HL-60 (cell line): Measurements from ENCODE around the gene LY6G5B.

Experiments used
- DNase-seq, 2 experiments: peaks; one replicate each; pipeline ENCODE4 v3.0.0-alpha.2; 2010 to 2020; ENCODE audit warnings: low read depth in 1 of 2, low spot score in 1 of 2
- H3K27ac ChIP-seq: fragments of 250-450 bp; sonication (Bioruptor Pico); replicated peaks from 2 replicates; pipeline ENCODE4 v1.5.1; 2020; ENCODE audit warnings: mild to moderate bottlenecking, moderate library complexity
- H3K27me3 ChIP-seq: fragments of 250-450 bp; sonication (Bioruptor Pico); 2 replicates; pipeline ENCODE4 v1.5.1; 2021; ENCODE audit warnings: mild to moderate bottlenecking, moderate library complexity; ENCODE audit not compliant: insufficient read depth, poor library complexity, severe bottlenecking
- H3K4me3 ChIP-seq: replicated peaks from 2 replicates; pipeline ENCODE4 v1.5.1; 2011; ENCODE audit warnings: mild to moderate bottlenecking, control low read depth, low read length; ENCODE audit not compliant: insufficient read depth
- CTCF ChIP-seq: IDR thresholded peaks from one replicate; pipeline ENCODE4 v1.5.1; 2011; ENCODE audit warnings: low read length, control low read depth, inconsistent platforms; ENCODE audit not compliant: insufficient read depth
- GABPA ChIP-seq: IDR thresholded peaks from 2 replicates; pipeline ENCODE4 v1.6.1; 2012; ENCODE audit warnings: low read depth
- POLR2AphosphoS5 ChIP-seq: IDR thresholded peaks from 2 replicates; pipeline ENCODE4 v1.6.1; 2012; ENCODE audit warnings: low read depth
- REST ChIP-seq: IDR thresholded peaks from 2 replicates; pipeline ENCODE4 v1.6.1; 2012; ENCODE audit warnings: low read depth; ENCODE audit not compliant: insufficient replicate concordance
- SPI1 ChIP-seq: IDR thresholded peaks from 2 replicates; pipeline ENCODE4 v1.6.1; 2012; ENCODE audit warnings: low read depth, mild to moderate bottlenecking, borderline replicate concordance

The LY6G5B gene

GRCh38 chr6:31663126-31663960 is 6.4 kb upstream of the LY6G5B start:
- DNase-seq: no peak

GRCh38 chr6:31663961-31664789 is 5.6 kb upstream of the LY6G5B start:
- TF ChIP-seq GABPA (no peak), REST (no peak), POLR2AphosphoS5 (no peak), SPI1 (no peak), CTCF (no peak)
- no peaks in the 10 kb centered on the region for H3K27me3 ChIP-seq
- DNase-seq: no peak
- H3K4me3 ChIP-seq: peak overlapping the region; percentile 85
- peak overlapping the region; percentile 100 for H3K27ac ChIP-seq

More at GRCh38 chr6:31663126-31663960, 6.4 kb upstream of the LY6G5B start:
- H3K27me3 ChIP-seq: no peaks in the 10 kb centered on the region
- TF ChIP-seq GABPA (no peak), POLR2AphosphoS5 (no peak), SPI1 (no peak), REST (no peak), CTCF (no peak)
- no peak overlapping the region; the same call in 1 of the 2 replicates for H3K27ac ChIP-seq
- H3K4me3 ChIP-seq: peak overlapping the region; percentile 85

GRCh38 chr6:31664790-31665500 is 4.8 kb upstream of the LY6G5B start, which contains the start of gene GPANK1:
TSS of gene GPANK1 (minus strand) at chr6:31664997. CDS start at chr6:31664478, 519 bp downstream.
- TF ChIP-seq REST (peak; percentile 59), POLR2AphosphoS5 (peak; percentile 82), SPI1 (peak; percentile 85), GABPA (0 out of 2 replicates have a peak, but pooled peaks have one; percentile 30), CTCF (no peak)
- no peaks in the 10 kb centered on the region for H3K27me3 ChIP-seq
- peak; percentile 90 to 97 for DNase-seq
- H3K4me3 ChIP-seq: peak within 1 kb of the TSS; percentile 85
- H3K27ac ChIP-seq: peak within 1 kb of the TSS; percentile 100
